Neural progenitor cell (in vitro differentiated cells): ENCODE results near the gene MICA. TPM values are rescaled to one million over a fixed set of nuclear protein-coding genes. Genes with fewer than 3 reads are reported as not detected.

ENCODE experiments used
- DNase-seq: peaks from one replicate; pipeline ENCODE4 v3.0.0-alpha.2; 2016; ENCODE audit warnings: low spot score
- H2AFZ ChIP-seq: fragments of 200-600 bp; sonication (generic); replicated peaks from 2 replicates; pipeline ENCODE4 v1.6.1; 2016; ENCODE audit warnings: antibody characterized with exemption
- H3F3A ChIP-seq: fragments of 200-600 bp; sonication (generic); 2 replicates; pipeline ENCODE4 v1.6.1; 2016; ENCODE audit warnings: antibody characterized with exemption, low read depth
- H3K27ac ChIP-seq: fragments of 200-600 bp; sonication (generic); 2 replicates; pipeline ENCODE4 v1.5.1; 2016; ENCODE audit warnings: mild to moderate bottlenecking
- H3K27me3 ChIP-seq: fragments of 200-600 bp; sonication (generic); 2 replicates; pipeline ENCODE4 v1.6.1; 2016; ENCODE audit warnings: mild to moderate bottlenecking, moderate library complexity
- H3K36me3 ChIP-seq: fragments of 200-600 bp; sonication (generic); 2 replicates; pipeline ENCODE4 v1.5.1; 2016
- H3K4me1 ChIP-seq: fragments of 200-600 bp; sonication (generic); 2 replicates; pipeline ENCODE4 v1.6.1; 2016; ENCODE audit warnings: mixed run types
- H3K4me2 ChIP-seq: fragments of 200-600 bp; sonication (generic); 2 replicates; pipeline ENCODE4 v1.6.1; 2016
- H3K4me3 ChIP-seq: fragments of 200-600 bp; sonication (generic); 2 replicates; pipeline ENCODE4 v1.5.1; 2016
- H3K79me2 ChIP-seq: fragments of 200-600 bp; sonication (generic); 2 replicates; pipeline ENCODE4 v1.6.1; 2016; ENCODE audit warnings: low read depth
- H3K9ac ChIP-seq: fragments of 200-600 bp; sonication (generic); 2 replicates; pipeline ENCODE4 v1.6.1; 2016
- H3K9me3 ChIP-seq: fragments of 200-600 bp; sonication (generic); 2 replicates; pipeline ENCODE4 v1.5.1; 2016; ENCODE audit warnings: low read depth
- H4K20me1 ChIP-seq: fragments of 200-600 bp; sonication (generic); 2 replicates; pipeline ENCODE4 v1.6.1; 2016; ENCODE audit warnings: low read depth
- H3K27ac Mint-ChIP-seq: 3 replicates; pipeline ENCODE4 v1.8.0; 2021; ENCODE audit warnings: mixed read lengths
- H3K27me3 Mint-ChIP-seq: 2 replicates; pipeline ENCODE4 v1.8.0; 2022; ENCODE audit warnings: low read depth, mild to moderate bottlenecking, inconsistent platforms, moderate library complexity, mixed read lengths; ENCODE audit not compliant: insufficient read depth
- H3K36me3 Mint-ChIP-seq: 3 replicates; pipeline ENCODE4 v1.8.0; 2021; ENCODE audit warnings: mixed read lengths
- H3K4me1 Mint-ChIP-seq: 3 replicates; pipeline ENCODE4 v1.8.0; 2021; ENCODE audit warnings: mixed read lengths
- H3K4me3 Mint-ChIP-seq: 3 replicates; pipeline ENCODE4 v1.8.0; 2021; ENCODE audit warnings: mild to moderate bottlenecking, moderate library complexity, mixed read lengths
- H3K9me3 Mint-ChIP-seq: 3 replicates; pipeline ENCODE4 v1.8.0; 2020; ENCODE audit warnings: mixed read lengths
- CTCF ChIP-seq: fragments of 200-600 bp; sonication (generic); IDR thresholded peaks from 2 replicates; pipeline ENCODE4 v1.5.1; 2017; ENCODE audit warnings: antibody characterized with exemption, mild to moderate bottlenecking
- EZH2 ChIP-seq: fragments of 200-600 bp; sonication (generic); IDR thresholded peaks from 2 replicates; pipeline ENCODE4 v1.6.1; 2017; ENCODE audit warnings: antibody characterized with exemption, mild to moderate bottlenecking, moderate library complexity
- EZH2phosphoT487 ChIP-seq: fragments of 200-600 bp; sonication (generic); IDR thresholded peaks from 2 replicates; pipeline ENCODE4 v1.6.1; 2017; ENCODE audit warnings: antibody characterized with exemption
- total RNA-seq: library from RNA; depleted of rRNA; stranded (reverse); fragments of >200 nt; gene quantifications from 2 replicates; pipeline ENCODE4 v1.2.3, GENCODE V29; 2015; ENCODE audit warnings: low replicate concordance

Gene MICA
- total RNA-seq, 1 donor from 2014 or later: 15.0 TPM

GRCh38 chr6:31381666-31382065 lies 21.7 kb upstream of the MICA start:
- Histone ChIP-seq H4K20me1 (no peaks in the 10 kb centered on the region), H3K27me3 (no peaks in the 10 kb centered on the region), H3K79me2 (no peaks in the 10 kb centered on the region), H3K4me3 (no peak overlapping the region), H3K36me3 (no peaks in the 10 kb centered on the region), H2AFZ (no peak overlapping the region), H3K9me3 (no peaks in the 10 kb centered on the region), H3K4me1 (no peaks in the 10 kb centered on the region), H3K4me2 (no peak overlapping the region), H3K9ac (no peak overlapping the region), H3F3A (no peaks in the 10 kb centered on the region), H3K27ac (no peak overlapping the region)
- Mint-ChIP-seq H3K4me1 (peaks cover 24% of the 10 kb centered on the region), H3K9me3 (peaks cover 2% of the 10 kb centered on the region), H3K27ac (no peak overlapping the region), H3K4me3 (no peak overlapping the region), H3K36me3 (no peaks in the 10 kb centered on the region), H3K27me3 (peaks cover 13% of the 10 kb centered on the region)
- TF ChIP-seq EZH2phosphoT487 (no peak), EZH2 (no peak), CTCF (no peak)
- no peak for DNase-seq

DNA sequence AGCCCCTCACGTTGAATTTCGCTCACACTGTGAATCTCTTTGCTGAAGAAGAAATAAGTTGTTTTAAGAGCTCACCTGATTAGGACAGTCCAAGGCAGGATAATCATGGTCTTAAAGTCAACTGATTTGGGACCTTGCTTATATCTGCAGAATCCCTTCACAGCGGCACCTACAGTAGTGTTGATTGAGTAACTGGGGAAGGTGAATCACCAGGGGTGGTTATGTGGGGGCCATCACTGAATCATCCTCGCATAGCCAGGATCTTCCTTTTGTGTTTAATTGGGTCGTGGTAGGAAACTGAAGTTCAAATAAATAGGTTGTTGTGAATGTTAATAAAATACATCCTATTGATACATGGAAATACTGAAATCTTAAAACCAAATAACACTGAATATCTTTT lies 20.2 kb upstream of the MICA start:
- no peak overlapping the region for H3K9ac ChIP-seq
- no peaks in the 10 kb centered on the region for H4K20me1 ChIP-seq
- no peaks in the 10 kb centered on the region for H3K27me3 ChIP-seq
- no peaks in the 10 kb centered on the region for H3K9me3 ChIP-seq
- no peak overlapping the region for H3K27ac ChIP-seq
- Mint-ChIP-seq H3K36me3 (no peaks in the 10 kb centered on the region), H3K4me3 (no peak overlapping the region), H3K9me3 (peaks cover 2% of the 10 kb centered on the region), H3K27me3 (peaks cover 10% of the 10 kb centered on the region), H3K27ac (no peak overlapping the region), H3K4me1 (peaks cover 38% of the 10 kb centered on the region)
- no peak for DNase-seq
- H3K4me3 ChIP-seq: no peak overlapping the region
- TF ChIP-seq EZH2phosphoT487 (no peak), EZH2 (no peak), CTCF (no peak)
- H3K79me2 ChIP-seq: no peaks in the 10 kb centered on the region
- H3K36me3 ChIP-seq: no peaks in the 10 kb centered on the region
- peaks cover 4% of the 10 kb centered on the region for H3K4me1 ChIP-seq
- H3K4me2 ChIP-seq: no peak overlapping the region
- H2AFZ ChIP-seq: no peak overlapping the region
- H3F3A ChIP-seq: peaks cover 3% of the 10 kb centered on the region

GRCh38 chr6:31385041-31385440 lies 18.4 kb upstream of the MICA start:
- H3K79me2 ChIP-seq: no peaks in the 10 kb centered on the region
- no peaks in the 10 kb centered on the region for H3K36me3 Mint-ChIP-seq
- TF ChIP-seq EZH2phosphoT487 (no peak), EZH2 (no peak), CTCF (no peak)
- H4K20me1 ChIP-seq: no peaks in the 10 kb centered on the region
- peaks cover 4% of the 10 kb centered on the region for H3K4me1 ChIP-seq
- H3K4me3 Mint-ChIP-seq: no peak overlapping the region
- no peak for DNase-seq
- no peak overlapping the region for H3K27ac ChIP-seq
- no peak overlapping the region for H3K9ac ChIP-seq
- H3K9me3 Mint-ChIP-seq: peaks cover 2% of the 10 kb centered on the region
- no peaks in the 10 kb centered on the region for H3K27me3 ChIP-seq
- no peaks in the 10 kb centered on the region for H3K36me3 ChIP-seq
- peaks cover 3% of the 10 kb centered on the region for H3F3A ChIP-seq
- no peak overlapping the region for H3K4me2 ChIP-seq
- no peak overlapping the region for H2AFZ ChIP-seq
- H3K27me3 Mint-ChIP-seq: peaks cover 10% of the 10 kb centered on the region
- no peak overlapping the region for H3K4me3 ChIP-seq
- H3K4me1 Mint-ChIP-seq: peaks cover 41% of the 10 kb centered on the region
- H3K9me3 ChIP-seq: no peaks in the 10 kb centered on the region
- no peak overlapping the region for H3K27ac Mint-ChIP-seq

DNA sequence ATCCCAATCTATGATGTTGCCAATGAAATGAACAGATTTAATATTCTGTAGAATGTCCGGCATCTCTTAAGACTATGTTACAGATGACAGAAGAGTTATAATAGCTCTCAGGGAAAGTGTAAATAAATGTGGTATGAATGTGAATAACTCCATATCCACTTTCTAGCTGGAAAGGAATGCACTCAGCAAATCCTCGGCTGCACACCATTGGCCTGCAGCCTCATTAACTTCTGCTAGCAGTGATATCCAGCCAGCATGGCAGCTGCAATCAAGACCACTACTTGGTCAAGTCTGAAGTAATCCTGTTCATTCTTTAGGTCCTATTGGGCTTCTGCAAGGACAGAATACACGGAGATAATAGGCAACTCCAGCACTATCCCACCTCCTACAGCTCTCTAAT lies 17.3 kb upstream of the MICA start:
- Histone ChIP-seq H3K27ac (no peak overlapping the region), H3K36me3 (no peaks in the 10 kb centered on the region), H3K4me1 (peaks cover 4% of the 10 kb centered on the region), H4K20me1 (no peaks in the 10 kb centered on the region), H2AFZ (no peak overlapping the region), H3K9me3 (no peaks in the 10 kb centered on the region), H3K79me2 (no peaks in the 10 kb centered on the region), H3K27me3 (no peaks in the 10 kb centered on the region), H3K4me3 (no peak overlapping the region), H3K4me2 (no peak overlapping the region), H3F3A (peaks cover 3% of the 10 kb centered on the region), H3K9ac (no peak overlapping the region)
- Mint-ChIP-seq H3K4me1 (peaks cover 41% of the 10 kb centered on the region), H3K9me3 (peaks cover 5% of the 10 kb centered on the region), H3K4me3 (no peak overlapping the region), H3K36me3 (no peaks in the 10 kb centered on the region), H3K27me3 (peaks cover 11% of the 10 kb centered on the region), H3K27ac (no peak overlapping the region)
- TF ChIP-seq EZH2 (no peak), EZH2phosphoT487 (no peak), CTCF (no peak)
- no peak for DNase-seq
